IMR-90 (cell line): ENCODE measurements around the gene NDUFB2.

ENCODE experiments used
- CEBPB ChIP-seq: IDR thresholded peaks from 2 replicates; pipeline ENCODE4 v1.6.1; 2012; ENCODE audit warnings: low read depth, low read length, improper control_type of control experiment
- CHD1 ChIP-seq: IDR thresholded peaks from 2 replicates; pipeline ENCODE4 v1.6.1; 2012; ENCODE audit warnings: low read depth, low read length, improper control_type of control experiment
- FOS ChIP-seq: fragments of 150-350 bp; IDR thresholded peaks from 2 replicates; pipeline ENCODE4 v1.6.1; 2016; ENCODE audit warnings: low read depth, low read length
- MAFK ChIP-seq: IDR thresholded peaks from 2 replicates; pipeline ENCODE4 v1.6.1; 2012; ENCODE audit warnings: low read depth, low read length, improper control_type of control experiment
- MAZ ChIP-seq: IDR thresholded peaks from 2 replicates; pipeline ENCODE4 v1.6.1; 2012; ENCODE audit warnings: low read depth, mild to moderate bottlenecking, low read length, improper control_type of control experiment, moderate library complexity, borderline replicate concordance
- MXI1 ChIP-seq: IDR thresholded peaks from 2 replicates; pipeline ENCODE4 v1.6.1; 2012; ENCODE audit warnings: low read depth, mild to moderate bottlenecking, low read length, moderate library complexity, borderline replicate concordance
- POLR2A ChIP-seq: IDR thresholded peaks from 2 replicates; pipeline ENCODE4 v1.6.1; 2012; ENCODE audit warnings: mild to moderate bottlenecking, low read depth, low read length
- RAD21 ChIP-seq: IDR thresholded peaks from 2 replicates; pipeline ENCODE4 v1.6.1; 2012; ENCODE audit warnings: low read length, improper control_type of control experiment
- RCOR1 ChIP-seq: IDR thresholded peaks from 2 replicates; pipeline ENCODE4 v1.6.1; 2012; ENCODE audit warnings: mild to moderate bottlenecking, low read length, improper control_type of control experiment; ENCODE audit not compliant: insufficient replicate concordance
- SMC3 ChIP-seq: fragments of 150-350 bp; IDR thresholded peaks from 2 replicates; pipeline ENCODE4 v1.6.1; 2016; ENCODE audit warnings: low read depth, mild to moderate bottlenecking, antibody characterized with exemption, low read length, moderate library complexity
- TF ChIP-seq, protein P1 (sequence below): conservative IDR thresholded peaks from 2 replicates; pipeline ENCODE4 v1.5.1; 2012; ENCODE audit warnings: mild to moderate bottlenecking, low read depth, low read length, improper control_type of control experiment
- TF ChIP-seq, protein P2 (sequence below): fragments of 150-350 bp; IDR thresholded peaks from 2 replicates; pipeline ENCODE4 v1.6.1; 2017; ENCODE audit warnings: mild to moderate bottlenecking, antibody characterized with exemption, low read length, low read depth

DNA sequence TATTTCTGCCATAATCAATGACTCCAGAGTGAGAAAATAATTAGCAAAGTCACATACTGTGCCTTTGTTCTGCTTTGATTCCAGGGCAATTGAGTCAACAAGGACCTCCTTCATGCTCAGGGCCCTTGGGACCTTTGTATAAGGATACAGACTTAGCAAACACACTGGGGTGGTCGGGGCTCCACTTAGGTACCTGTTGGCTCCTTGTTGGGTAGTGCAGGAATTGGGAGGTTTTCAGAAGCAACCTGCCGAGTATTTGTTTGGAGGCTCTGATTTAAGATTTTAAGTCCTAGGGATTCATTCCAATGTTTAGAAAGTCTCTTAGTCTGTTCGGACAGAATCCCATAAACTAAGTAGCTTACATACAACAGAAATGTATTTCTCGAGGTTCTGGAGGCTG is 20.8 kb upstream of the NDUFB2 start:
- no peak for TF ChIP-seq SMC3
- no peak for TF ChIP-seq CEBPB
- TF ChIP-seq, protein P1, sequence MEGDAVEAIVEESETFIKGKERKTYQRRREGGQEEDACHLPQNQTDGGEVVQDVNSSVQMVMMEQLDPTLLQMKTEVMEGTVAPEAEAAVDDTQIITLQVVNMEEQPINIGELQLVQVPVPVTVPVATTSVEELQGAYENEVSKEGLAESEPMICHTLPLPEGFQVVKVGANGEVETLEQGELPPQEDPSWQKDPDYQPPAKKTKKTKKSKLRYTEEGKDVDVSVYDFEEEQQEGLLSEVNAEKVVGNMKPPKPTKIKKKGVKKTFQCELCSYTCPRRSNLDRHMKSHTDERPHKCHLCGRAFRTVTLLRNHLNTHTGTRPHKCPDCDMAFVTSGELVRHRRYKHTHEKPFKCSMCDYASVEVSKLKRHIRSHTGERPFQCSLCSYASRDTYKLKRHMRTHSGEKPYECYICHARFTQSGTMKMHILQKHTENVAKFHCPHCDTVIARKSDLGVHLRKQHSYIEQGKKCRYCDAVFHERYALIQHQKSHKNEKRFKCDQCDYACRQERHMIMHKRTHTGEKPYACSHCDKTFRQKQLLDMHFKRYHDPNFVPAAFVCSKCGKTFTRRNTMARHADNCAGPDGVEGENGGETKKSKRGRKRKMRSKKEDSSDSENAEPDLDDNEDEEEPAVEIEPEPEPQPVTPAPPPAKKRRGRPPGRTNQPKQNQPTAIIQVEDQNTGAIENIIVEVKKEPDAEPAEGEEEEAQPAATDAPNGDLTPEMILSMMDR = no peak
- TF ChIP-seq RAD21 = no peak
- no peak for TF ChIP-seq FOS
- no peak for TF ChIP-seq POLR2A
- no peak for TF ChIP-seq MAZ
- no peak for TF ChIP-seq MXI1
- no peak for TF ChIP-seq CHD1
- TF ChIP-seq, protein P2, sequence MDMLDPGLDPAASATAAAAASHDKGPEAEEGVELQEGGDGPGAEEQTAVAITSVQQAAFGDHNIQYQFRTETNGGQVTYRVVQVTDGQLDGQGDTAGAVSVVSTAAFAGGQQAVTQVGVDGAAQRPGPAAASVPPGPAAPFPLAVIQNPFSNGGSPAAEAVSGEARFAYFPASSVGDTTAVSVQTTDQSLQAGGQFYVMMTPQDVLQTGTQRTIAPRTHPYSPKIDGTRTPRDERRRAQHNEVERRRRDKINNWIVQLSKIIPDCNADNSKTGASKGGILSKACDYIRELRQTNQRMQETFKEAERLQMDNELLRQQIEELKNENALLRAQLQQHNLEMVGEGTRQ = no peak
- no peak for TF ChIP-seq RCOR1
- TF ChIP-seq MAFK = no peak
